Stimulated activated CD4-positive, alpha-beta T cell treated with anti-CD3 and anti-CD28 coated beads, Interleukin-2, amount 100 ng/mL, for 4 hours (primary cell): ENCODE results near the gene EIF3I.

Experiments
- DNase-seq: peaks from one replicate; pipeline ENCODE4 v3.0.0-alpha.2; 2020; ENCODE audit warnings: low read depth

The EIF3I gene

DNA sequence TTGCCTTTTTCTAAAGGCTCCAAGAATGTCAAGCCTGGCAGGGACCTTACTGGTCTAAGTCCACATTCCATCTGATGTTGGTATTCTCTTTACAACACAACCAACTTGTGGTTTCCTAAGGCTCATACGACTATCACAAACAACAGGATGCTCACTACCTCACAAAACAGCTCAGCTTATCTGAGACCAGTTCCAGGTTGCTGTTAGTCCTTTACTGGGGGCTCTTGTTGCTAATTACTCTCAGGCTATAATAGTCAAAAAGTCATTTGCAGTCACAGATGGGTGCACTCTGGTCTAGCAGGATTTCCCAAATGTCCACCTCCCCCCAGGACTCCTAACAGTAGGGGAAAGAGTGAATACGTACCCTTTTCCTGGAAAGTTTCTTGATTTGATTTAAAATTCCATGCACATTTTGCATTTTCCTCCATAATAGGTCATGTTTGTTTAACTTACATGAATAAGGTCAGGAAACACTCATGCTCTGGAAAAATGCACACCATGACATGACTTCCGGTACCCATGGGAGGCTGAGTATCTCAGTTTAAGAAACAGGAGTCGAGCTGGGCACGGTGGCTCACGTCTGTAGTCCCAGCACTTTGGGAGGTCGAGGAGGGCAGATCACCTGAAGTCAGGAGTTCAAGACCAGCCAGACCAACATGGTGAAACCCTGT is 44.8 kb downstream of the EIF3I start:
- DNase-seq = no peak

DNA sequence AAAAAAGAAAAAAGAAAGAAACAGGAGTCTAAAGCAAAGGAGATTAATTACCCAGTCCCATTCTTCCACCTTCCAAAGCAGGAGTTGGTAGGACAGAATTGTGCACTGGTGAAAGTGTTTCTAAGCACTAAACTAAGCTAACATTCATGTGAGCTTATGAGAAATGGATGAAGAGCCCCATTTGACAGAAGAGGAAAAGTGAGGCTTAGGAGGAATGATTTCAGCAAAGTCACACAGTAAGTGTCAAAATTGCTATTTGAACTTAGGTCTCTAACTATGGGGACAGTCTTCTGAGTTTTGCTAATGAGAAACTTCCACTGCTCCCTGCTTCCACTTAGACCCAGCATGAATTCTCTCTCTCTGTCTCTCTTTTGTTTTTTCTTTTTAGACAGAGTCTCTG is 47.5 kb downstream of the EIF3I start:
- DNase-seq = no peak

DNA sequence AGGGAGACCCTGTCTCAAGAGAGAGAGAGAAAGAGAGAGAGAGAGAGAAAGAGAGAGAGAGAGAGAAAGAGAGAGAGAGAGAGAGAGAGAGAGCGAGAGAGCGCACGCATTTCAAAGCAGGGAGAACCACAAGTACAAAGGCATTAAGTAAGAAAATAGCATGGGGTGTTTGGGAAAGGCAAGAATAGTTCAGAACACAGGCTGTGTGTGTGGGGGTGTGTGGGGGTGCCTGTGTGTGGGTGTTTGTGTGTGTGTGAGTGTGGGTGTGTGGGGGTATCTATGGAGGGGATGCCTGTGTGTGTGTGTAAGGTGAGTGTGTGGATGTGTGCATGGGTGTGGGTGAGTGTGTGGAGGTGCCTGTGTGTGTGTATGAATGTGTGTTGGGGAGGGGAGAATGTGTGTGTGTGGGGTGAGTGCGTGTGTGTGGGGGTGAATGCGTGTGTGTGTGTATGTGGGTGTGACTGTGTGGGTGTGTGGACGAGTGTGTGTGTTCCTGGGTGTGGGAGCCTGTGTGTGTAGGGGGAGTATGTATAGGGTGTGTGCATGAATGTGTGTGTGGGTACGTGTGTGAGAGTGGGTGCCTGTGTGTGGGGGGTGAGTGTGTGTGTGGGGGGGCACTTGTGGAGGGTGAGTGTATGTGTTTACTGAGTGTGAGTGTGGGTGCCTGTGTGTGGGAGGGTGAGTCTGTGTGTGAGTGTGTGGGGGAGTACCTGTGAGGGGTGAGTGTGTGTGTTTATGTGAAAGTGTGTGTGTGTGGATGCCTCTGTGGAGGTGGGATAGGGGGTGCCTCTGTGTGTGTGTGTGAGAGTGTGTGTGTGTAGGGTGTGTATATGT is 50.6 kb downstream of the EIF3I start:
- peak; percentile 46 for DNase-seq

DNA sequence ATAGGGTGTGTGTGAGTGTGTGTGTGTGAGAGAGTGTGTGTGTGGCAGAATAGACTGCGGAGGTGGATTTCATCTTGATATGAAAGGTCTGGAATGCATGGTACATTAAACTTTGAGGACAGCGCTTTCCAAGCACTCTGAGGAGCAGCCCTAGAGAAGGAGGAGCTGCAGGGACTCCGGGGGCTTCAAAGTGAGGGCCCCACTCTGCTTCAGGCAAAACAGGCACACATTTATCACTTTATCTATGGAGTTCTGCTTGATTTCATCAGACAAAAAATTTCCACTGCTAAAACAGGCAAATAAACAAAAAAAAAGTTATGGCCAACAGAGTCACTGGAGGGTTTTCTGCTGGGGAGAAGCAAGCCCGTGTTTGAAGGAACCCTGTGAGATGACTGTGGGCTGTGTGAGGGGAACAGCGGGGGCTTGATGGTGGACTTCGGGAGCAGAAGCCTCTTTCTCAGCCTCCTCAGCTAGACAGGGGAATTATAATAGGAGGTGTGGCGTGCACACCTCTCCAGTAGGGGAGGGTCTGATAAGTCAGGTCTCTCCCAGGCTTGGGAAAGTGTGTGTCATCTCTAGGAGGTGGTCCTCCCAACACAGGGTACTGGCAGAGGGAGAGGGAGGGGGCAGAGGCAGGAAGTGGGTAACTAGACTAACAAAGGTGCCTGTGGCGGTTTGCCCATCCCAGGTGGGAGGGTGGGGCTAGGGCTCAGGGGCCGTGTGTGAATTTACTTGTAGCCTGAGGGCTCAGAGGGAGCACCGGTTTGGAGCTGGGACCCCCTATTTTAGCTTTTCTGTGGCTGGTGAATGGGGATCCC is 51.4 kb downstream of the EIF3I start:
- peak; percentile 90 for DNase-seq

DNA sequence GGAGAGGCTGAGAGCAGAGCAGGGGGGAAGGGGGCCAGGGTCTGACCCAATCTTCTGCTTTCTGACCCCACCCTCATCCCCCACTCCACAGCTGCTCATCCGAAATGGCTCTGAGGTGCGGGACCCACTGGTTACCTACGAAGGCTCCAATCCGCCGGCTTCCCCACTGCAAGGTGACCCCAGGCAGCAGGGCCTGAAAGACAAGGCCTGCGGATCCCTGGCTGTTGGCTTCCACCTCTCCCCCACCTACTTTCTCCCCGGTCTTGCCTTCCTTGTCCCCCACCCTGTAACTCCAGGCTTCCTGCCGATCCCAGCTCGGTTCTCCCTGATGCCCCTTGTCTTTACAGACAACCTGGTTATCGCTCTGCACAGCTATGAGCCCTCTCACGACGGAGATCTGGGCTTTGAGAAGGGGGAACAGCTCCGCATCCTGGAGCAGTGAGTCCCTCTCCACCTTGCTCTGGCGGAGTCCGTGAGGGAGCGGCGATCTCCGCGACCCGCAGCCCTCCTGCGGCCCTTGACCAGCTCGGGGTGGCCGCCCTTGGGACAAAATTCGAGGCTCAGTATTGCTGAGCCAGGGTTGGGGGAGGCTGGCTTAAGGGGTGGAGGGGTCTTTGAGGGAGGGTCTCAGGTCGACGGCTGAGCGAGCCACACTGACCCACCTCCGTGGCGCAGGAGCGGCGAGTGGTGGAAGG is 52.6 kb downstream of the EIF3I start:
- no peak for DNase-seq

DNA sequence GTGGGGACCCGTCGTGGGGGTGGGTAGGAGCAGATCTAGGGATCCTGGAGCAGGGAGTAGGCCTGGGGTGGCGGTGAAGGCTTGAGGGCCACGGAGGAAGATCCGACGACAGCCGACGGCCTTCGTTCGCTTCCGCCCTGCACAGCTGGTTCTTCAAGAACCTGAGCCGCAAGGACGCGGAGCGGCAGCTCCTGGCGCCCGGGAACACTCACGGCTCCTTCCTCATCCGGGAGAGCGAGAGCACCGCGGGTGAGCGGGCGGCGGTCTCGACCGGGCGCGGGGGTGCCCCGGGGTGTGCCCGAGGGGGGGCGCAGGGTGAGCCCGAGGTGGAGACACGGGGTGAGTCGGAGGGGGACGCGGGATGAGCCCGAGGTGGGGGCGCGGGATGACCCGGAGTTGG is 53.2 kb downstream of the EIF3I start:
- no peak for DNase-seq

DNA sequence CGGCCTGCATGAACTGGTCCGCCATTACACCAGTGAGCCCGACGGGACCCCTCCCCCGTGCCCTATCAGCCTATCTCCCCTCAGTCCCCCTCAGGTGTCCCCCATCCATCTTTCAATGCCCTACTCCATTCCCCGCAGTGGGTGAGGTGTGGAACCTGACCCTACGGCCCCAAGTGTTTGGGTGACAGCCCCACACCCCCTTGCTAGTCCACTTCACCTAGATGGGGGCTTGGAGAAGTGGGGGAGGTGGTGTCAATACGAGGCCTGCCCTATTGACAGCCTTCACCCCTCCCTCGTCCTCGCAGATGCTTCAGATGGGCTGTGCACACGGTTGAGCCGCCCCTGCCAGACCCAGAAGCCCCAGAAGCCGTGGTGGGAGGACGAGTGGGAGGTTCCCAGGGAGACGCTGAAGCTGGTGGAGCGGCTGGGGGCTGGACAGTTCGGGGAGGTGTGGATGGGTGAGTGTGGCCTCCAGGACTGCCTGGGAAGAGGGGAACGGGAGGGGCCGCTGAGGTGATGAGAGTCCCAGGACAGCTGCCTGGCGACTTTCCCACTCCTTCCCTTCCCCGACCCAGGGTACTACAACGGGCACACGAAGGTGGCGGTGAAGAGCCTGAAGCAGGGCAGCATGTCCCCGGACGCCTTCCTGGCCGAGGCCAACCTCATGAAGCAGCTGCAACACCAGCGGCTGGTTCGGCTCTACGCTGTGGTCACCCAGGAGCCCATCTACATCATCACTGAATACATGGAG is 54.0 kb downstream of the EIF3I start:
- DNase-seq = no peak
